K562 (cell line): ENCODE measurements around the gene ASCC1. TPM values are rescaled to one million over a fixed set of nuclear protein-coding genes. Genes with fewer than 3 reads are reported as not detected.

Experiments
- ARID2 ChIP-seq: fragments of 450-650 bp; IDR thresholded peaks from 2 replicates; pipeline ENCODE4 v1.6.1; 2017; ENCODE audit warnings: antibody characterized with exemption, mild to moderate bottlenecking
- BHLHE40 ChIP-seq: IDR thresholded peaks from 2 replicates; pipeline ENCODE4 v1.6.1; 2011; ENCODE audit warnings: low read length, improper control_type of control experiment
- CHCHD3 ChIP-seq: fragments of 250-450 bp; sonication (Bioruptor Pico); IDR thresholded peaks from 2 replicates; pipeline ENCODE4 v2.1.2; 2022; ENCODE audit warnings: mild to moderate bottlenecking
- CTBP1 ChIP-seq: fragments of 450-650 bp; IDR thresholded peaks from 2 replicates; pipeline ENCODE4 v1.6.1; 2016; ENCODE audit warnings: borderline replicate concordance
- HIVEP1 ChIP-seq: fragments of 250-450 bp; sonication (Bioruptor Pico); IDR thresholded peaks from 2 replicates; pipeline ENCODE4 v1.4.0; 2020; ENCODE audit warnings: mild to moderate bottlenecking
- KLF6 ChIP-seq: fragments of 250-450 bp; sonication (Bioruptor Pico); IDR thresholded peaks from 2 replicates; pipeline ENCODE4 v1.4.0; 2020; ENCODE audit warnings: mild to moderate bottlenecking, moderate library complexity, borderline replicate concordance
- MTA2 ChIP-seq: fragments of 450-650 bp; IDR thresholded peaks from 2 replicates; pipeline ENCODE4 v1.6.1; 2016; ENCODE audit warnings: low read depth
- NKRF ChIP-seq: fragments of 450-650 bp; IDR thresholded peaks from 2 replicates; pipeline ENCODE4 v1.6.1; 2016; ENCODE audit warnings: borderline replicate concordance
- PHTF2 ChIP-seq: fragments of 250-450 bp; sonication (Bioruptor Pico); IDR thresholded peaks from 2 replicates; pipeline ENCODE4 v1.5.0; 2021; ENCODE audit warnings: mild to moderate bottlenecking
- PRDM10 ChIP-seq: fragments of 450-650 bp; IDR thresholded peaks from 2 replicates; pipeline ENCODE4 v1.6.1; 2018; ENCODE audit not compliant: partially characterized antibody
- RAD51 ChIP-seq: fragments of 450-650 bp; IDR thresholded peaks from 2 replicates; pipeline ENCODE4 v1.7.1; 2016; ENCODE audit warnings: low read depth, mild to moderate bottlenecking, borderline replicate concordance
- RB1 ChIP-seq: fragments of 450-650 bp; IDR thresholded peaks from 2 replicates; pipeline ENCODE4 v1.6.1; 2017; ENCODE audit warnings: low read depth, mild to moderate bottlenecking
- RBBP5 ChIP-seq: fragments of 200-600 bp; sonication (generic); IDR thresholded peaks from 2 replicates; pipeline ENCODE4 v1.6.1; 2012; ENCODE audit warnings: borderline replicate concordance, mild to moderate bottlenecking, low read length, control low read depth, inconsistent platforms; ENCODE audit not compliant: insufficient read depth, poor library complexity, severe bottlenecking
- TAL1 ChIP-seq: fragments of 450-650 bp; IDR thresholded peaks from 2 replicates; pipeline ENCODE4 v1.6.1; 2016; ENCODE audit warnings: mild to moderate bottlenecking
- TCF15 ChIP-seq: fragments of 250-450 bp; sonication (Bioruptor Pico); IDR thresholded peaks from 2 replicates; pipeline ENCODE4 v1.8.0; 2022; ENCODE audit warnings: moderate library complexity, mild to moderate bottlenecking, inconsistent platforms
- ZBTB33 ChIP-seq: sonication (generic); formaldehyde crosslinking; IDR thresholded peaks from 2 replicates; pipeline ENCODE4 v1.8.1; 2023; ENCODE audit warnings: mild to moderate bottlenecking, missing genetic modification reagents
- ZBTB43 ChIP-seq: sonication (generic); formaldehyde crosslinking; IDR thresholded peaks from 2 replicates; pipeline ENCODE4 v1.8.0; 2023; ENCODE audit warnings: mild to moderate bottlenecking, missing genetic modification reagents
- ZNF444 ChIP-seq: fragments of 250-450 bp; sonication (Bioruptor Pico); IDR thresholded peaks from 2 replicates; pipeline ENCODE4 v1.4.0; 2020; ENCODE audit warnings: mild to moderate bottlenecking, moderate library complexity
- ZNF764 ChIP-seq: fragments of 250-450 bp; sonication (Bioruptor Pico); IDR thresholded peaks from 2 replicates; pipeline ENCODE4 v1.4.0; 2020; ENCODE audit warnings: low read depth, mild to moderate bottlenecking, moderate library complexity
- polyA plus RNA-seq, 8 experiments: library from polyadenylated mRNA; depleted of rRNA in 4 of 8; stranded (reverse) in 5 of 8; unstranded in 3 of 8; fragments of >200 nt; fragmentation: Nextera tagmentation in 2 of 8; fragmentation: Illumina TruSeq in 1 of 8; extraction: Ambion mirVana in 2 of 8; extraction: Trizol in 1 of 8; gene quantifications; 2 replicates each; pipeline versions ENCODE4 v1.2.1 to v1.2.3, GENCODE V29; 2011 to 2014; ENCODE audit warnings: inconsistent platforms in 1 of 8, missing spikeins in 1 of 8
- total RNA-seq, 7 experiments: library from RNA; depleted of rRNA in 6 of 7; stranded (reverse); fragments of >200 nt in 6 of 7; fragmentation: Illumina TruSeq in 2 of 7; extraction: Trizol in 2 of 7; gene quantifications; 2 replicates each; pipeline versions ENCODE4 v1.2.1 to v1.2.3, GENCODE V29; 2011 to 2021; ENCODE audit warnings: low replicate concordance in 1 of 7

The ASCC1 gene
- total and polyA plus RNA-seq, 9 of the 15 experiments (the other 6 are each of a cell fraction or from before 2014, with no cell fraction given) = 31.7 to 73.3 (median 52.8) TPM

GRCh38 chr10:72260239-72260975, 44.3 kb upstream of the ASCC1 start (continued):
- TF ChIP-seq HIVEP1 = 0 out of 2 replicates have a peak, but pooled peaks have one; percentile 82
- peak; percentile 21; the same call in 1 of the 2 replicates for TF ChIP-seq BHLHE40
- TF ChIP-seq ZNF764 (CRISPR knock-in tag) = 0 out of 2 replicates have a peak, but pooled peaks have one; percentile 18
- peak; percentile 3 for TF ChIP-seq RBBP5
- no peak; the same call in 1 of the 2 replicates for TF ChIP-seq TAL1
- no peak for TF ChIP-seq MTA2
- peak; percentile 89 for TF ChIP-seq TCF15 (CRISPR knock-in tag)
- no peak for TF ChIP-seq CHCHD3 (CRISPR knock-in tag)
- TF ChIP-seq PRDM10 = peak; percentile 67
- peak; percentile 84 for TF ChIP-seq RB1
- peak; percentile 56; the same call in 1 of the 2 replicates for TF ChIP-seq ZNF444 (CRISPR knock-in tag)
- TF ChIP-seq PHTF2 = no peak; the same call in 1 of the 2 replicates
- peak; percentile 61; the same call in 1 of the 2 replicates for TF ChIP-seq KLF6
- TF ChIP-seq RAD51 = no peak
- peak; percentile 75 for TF ChIP-seq CTBP1
- no peak for TF ChIP-seq NKRF
- no peak for TF ChIP-seq ZBTB33
- no peak for TF ChIP-seq ZBTB43 (CRISPR knock-in tag)
- TF ChIP-seq ARID2 = no peak
